ENCODE data around the gene HINT3. TPM values are rescaled to one million over a fixed set of nuclear protein-coding genes. Genes with fewer than 3 reads are reported as not detected.

The HINT3 gene
- total RNA-seq, 1 experiment from 2014 or later = 11.7 TPM

GRCh38 chr6:125939791-125940190, 16.8 kb upstream of the HINT3 start:
- H3K9me3 ChIP-seq (ENCODE audit: control insufficient read depth, low read depth, low read length) = no peaks in the 10 kb centered on the region
- no peak for DNase-seq
- no peak overlapping the region for H4K5ac ChIP-seq (ENCODE audit: insufficient read length, low read depth, low read length)
- TF ChIP-seq, protein P1, sequence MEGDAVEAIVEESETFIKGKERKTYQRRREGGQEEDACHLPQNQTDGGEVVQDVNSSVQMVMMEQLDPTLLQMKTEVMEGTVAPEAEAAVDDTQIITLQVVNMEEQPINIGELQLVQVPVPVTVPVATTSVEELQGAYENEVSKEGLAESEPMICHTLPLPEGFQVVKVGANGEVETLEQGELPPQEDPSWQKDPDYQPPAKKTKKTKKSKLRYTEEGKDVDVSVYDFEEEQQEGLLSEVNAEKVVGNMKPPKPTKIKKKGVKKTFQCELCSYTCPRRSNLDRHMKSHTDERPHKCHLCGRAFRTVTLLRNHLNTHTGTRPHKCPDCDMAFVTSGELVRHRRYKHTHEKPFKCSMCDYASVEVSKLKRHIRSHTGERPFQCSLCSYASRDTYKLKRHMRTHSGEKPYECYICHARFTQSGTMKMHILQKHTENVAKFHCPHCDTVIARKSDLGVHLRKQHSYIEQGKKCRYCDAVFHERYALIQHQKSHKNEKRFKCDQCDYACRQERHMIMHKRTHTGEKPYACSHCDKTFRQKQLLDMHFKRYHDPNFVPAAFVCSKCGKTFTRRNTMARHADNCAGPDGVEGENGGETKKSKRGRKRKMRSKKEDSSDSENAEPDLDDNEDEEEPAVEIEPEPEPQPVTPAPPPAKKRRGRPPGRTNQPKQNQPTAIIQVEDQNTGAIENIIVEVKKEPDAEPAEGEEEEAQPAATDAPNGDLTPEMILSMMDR (conservative IDR thresholded peaks at IDR 0.05) = no peak
- Mint-ChIP-seq H3K4me3 (no peak overlapping the region), H3K36me3 (ENCODE audit: insufficient read depth in 1 of 3, low read depth in 3 of 3) (no peaks in the 10 kb centered on the region; a peak in 1 of 7 replicates), H3K27ac (no peak overlapping the region), H3K9me3 (no peaks in the 10 kb centered on the region), H3K27me3 (ENCODE audit: low read depth) (peaks cover 4% of the 10 kb centered on the region), H3K4me1 (no peaks in the 10 kb centered on the region)
- no peaks in the 10 kb centered on the region for H3K4me1 ChIP-seq (ENCODE audit: insufficient read depth, low read length)
- no peak overlapping the region for H2BK120ac ChIP-seq (ENCODE audit: low read depth, low read length, poor library complexity, severe bottlenecking)
- no peak overlapping the region for H2BK15ac ChIP-seq (ENCODE audit: low read depth, low read length)
- H3K18ac ChIP-seq (ENCODE audit: insufficient read length, low read depth, low read length) = no peak overlapping the region
- no peak overlapping the region for H3T11ph ChIP-seq (ENCODE audit: low read length)
- H3K79me2 ChIP-seq (ENCODE audit: insufficient read depth, low read length) = no peaks in the 10 kb centered on the region
- no peaks in the 10 kb centered on the region for H3K79me1 ChIP-seq (ENCODE audit: insufficient read depth, low read depth, low read length, poor library complexity, severe bottlenecking)
- H3K27ac ChIP-seq (ENCODE audit: insufficient read length, low read depth, low read length) = no peak overlapping the region
- no peak overlapping the region for H3K23ac ChIP-seq (ENCODE audit: insufficient read length, low read depth, low read length)
- H2BK12ac ChIP-seq (ENCODE audit: insufficient read length, low read depth, low read length) = no peak overlapping the region
- no CpG with 5 or more reads among the region's 2 CpGs for WGBS (ENCODE audit: extremely low coverage, insufficient read length, low lambda C conversion rate)
- no peak overlapping the region for H3K4ac ChIP-seq (ENCODE audit: low read depth, low read length)
- no peak overlapping the region for H3K4me2 ChIP-seq (ENCODE audit: insufficient read depth, insufficient read length, low read length)
- H3K14ac ChIP-seq (ENCODE audit: insufficient read depth, low read length) = no peak overlapping the region
- no peaks in the 10 kb centered on the region for H3K23me2 ChIP-seq (ENCODE audit: insufficient read length, low read depth, low read length, poor library complexity, severe bottlenecking)
- no peak overlapping the region for H3K9ac ChIP-seq (ENCODE audit: extremely low read depth, insufficient read length, low read length)
- H2BK5ac ChIP-seq (ENCODE audit: insufficient read length, low read length) = no peak overlapping the region
- H2BK20ac ChIP-seq (ENCODE audit: low read depth, low read length, poor library complexity, severe bottlenecking) = no peak overlapping the region
- no peak overlapping the region for H4K91ac ChIP-seq (ENCODE audit: insufficient read length, low read depth, low read length)
- H2AFZ ChIP-seq (ENCODE audit: low read length) = no peak overlapping the region
- no peak overlapping the region for H4K8ac ChIP-seq (replicated peaks; ENCODE audit: insufficient read length, low read depth, low read length)
- H2AK5ac ChIP-seq (ENCODE audit: insufficient read length, low read length) = no peak overlapping the region
- H4K20me1 ChIP-seq (ENCODE audit: control insufficient read depth, insufficient read depth, insufficient read length) = no peaks in the 10 kb centered on the region
- H3K56ac ChIP-seq (ENCODE audit: insufficient read length, low read depth, low read length) = no peak overlapping the region
- H3K27me3 ChIP-seq (ENCODE audit: insufficient read depth, low read length) = no peaks in the 10 kb centered on the region

All from H9 (cell line).